Peyer's patch (tissue), 4 donors: ENCODE measurements around the gene PLCL1.

Source experiments
- POLR2A ChIP-seq, 2 donors: fragments of 450-650 bp; IDR thresholded peaks; one replicate each; pipeline ENCODE4 v1.5.1; 2017; ENCODE audit warnings: antibody characterized with exemption in 2 of 2, mild to moderate bottlenecking in 2 of 2, moderate library complexity in 2 of 2
- TF ChIP-seq, protein P1 (sequence below), 6 experiments: fragments of 450-650 bp in 4 of 6; fragments of 200-600 bp in 2 of 6; sonication (generic) in 1 of 6; IDR thresholded peaks; one replicate each; pipeline ENCODE4 v1.5.1; 2017 to 2019; ENCODE audit warnings: antibody characterized with exemption in 6 of 6, mild to moderate bottlenecking in 3 of 6, moderate library complexity in 1 of 6

DNA sequence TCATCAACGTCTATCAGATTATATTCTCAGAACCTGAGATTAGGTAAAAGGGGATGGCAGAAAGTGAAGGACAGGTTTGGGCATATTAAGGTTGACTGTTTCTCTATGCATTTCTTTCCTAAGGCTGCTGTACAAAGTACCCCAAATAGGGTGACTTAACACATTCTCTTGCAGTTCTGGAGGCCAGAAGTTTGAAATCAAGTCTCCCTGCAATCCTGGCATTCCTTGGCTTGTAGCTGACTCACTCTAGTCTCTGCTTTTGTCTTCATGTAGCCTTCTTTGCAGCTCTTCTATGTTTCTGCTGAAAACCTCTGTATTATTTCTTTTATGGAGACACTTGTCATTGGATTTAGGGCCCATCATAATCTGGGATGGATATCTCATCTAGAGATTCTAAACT, 364.3 kb downstream of the PLCL1 start:
- TF ChIP-seq, protein P1, sequence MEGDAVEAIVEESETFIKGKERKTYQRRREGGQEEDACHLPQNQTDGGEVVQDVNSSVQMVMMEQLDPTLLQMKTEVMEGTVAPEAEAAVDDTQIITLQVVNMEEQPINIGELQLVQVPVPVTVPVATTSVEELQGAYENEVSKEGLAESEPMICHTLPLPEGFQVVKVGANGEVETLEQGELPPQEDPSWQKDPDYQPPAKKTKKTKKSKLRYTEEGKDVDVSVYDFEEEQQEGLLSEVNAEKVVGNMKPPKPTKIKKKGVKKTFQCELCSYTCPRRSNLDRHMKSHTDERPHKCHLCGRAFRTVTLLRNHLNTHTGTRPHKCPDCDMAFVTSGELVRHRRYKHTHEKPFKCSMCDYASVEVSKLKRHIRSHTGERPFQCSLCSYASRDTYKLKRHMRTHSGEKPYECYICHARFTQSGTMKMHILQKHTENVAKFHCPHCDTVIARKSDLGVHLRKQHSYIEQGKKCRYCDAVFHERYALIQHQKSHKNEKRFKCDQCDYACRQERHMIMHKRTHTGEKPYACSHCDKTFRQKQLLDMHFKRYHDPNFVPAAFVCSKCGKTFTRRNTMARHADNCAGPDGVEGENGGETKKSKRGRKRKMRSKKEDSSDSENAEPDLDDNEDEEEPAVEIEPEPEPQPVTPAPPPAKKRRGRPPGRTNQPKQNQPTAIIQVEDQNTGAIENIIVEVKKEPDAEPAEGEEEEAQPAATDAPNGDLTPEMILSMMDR (IDR thresholded peaks at IDR 0.05) = no peak
- TF ChIP-seq POLR2A (IDR thresholded peaks at IDR 0.05) = no peak
